Ascending aorta (tissue), 2 donors: ENCODE results near the gene AUH. TPM values are rescaled to one million over a fixed set of nuclear protein-coding genes. Genes with fewer than 3 reads are reported as not detected.

Experiments
- DNase-seq, 2 donors: peaks; one replicate each; pipeline ENCODE4 v3.0.0-alpha.2; 2019; ENCODE audit warnings: low spot score in 2 of 2
- H3K27ac ChIP-seq, 2 donors: fragments of 200-600 bp; sonication (generic); one replicate each; pipeline ENCODE4 v1.5.1; 2016 to 2017; ENCODE audit warnings: mild to moderate bottlenecking in 1 of 2
- H3K27me3 ChIP-seq: fragments of 200-600 bp; sonication (generic); one replicate; pipeline ENCODE4 v1.5.1; 2017
- H3K36me3 ChIP-seq, 2 donors: fragments of 200-600 bp; sonication (generic); one replicate each; pipeline ENCODE4 v1.5.1; 2016
- H3K4me1 ChIP-seq, 2 donors: fragments of 200-600 bp; sonication (generic); one replicate each; pipeline ENCODE4 v1.5.1; 2016 to 2017; ENCODE audit warnings: mild to moderate bottlenecking in 1 of 2
- H3K4me3 ChIP-seq, 2 donors: fragments of 200-600 bp; sonication (generic); one replicate each; pipeline ENCODE4 v1.5.1; 2016 to 2017; ENCODE audit warnings: mild to moderate bottlenecking in 1 of 2
- H3K9me3 ChIP-seq, 2 donors: fragments of 200-600 bp; sonication (generic); one replicate each; pipeline ENCODE4 v1.5.1; 2016
- intact Hi-C: fragments of 100-400 bp; cut with DNase I; formaldehyde crosslinking; loops from one replicate; pipeline ENCODE4 v1.15.1; 2023
- total RNA-seq: library from RNA; depleted of rRNA; stranded (reverse); fragments of >200 nt; gene quantifications from one replicate; pipeline ENCODE4 v1.1.0, GENCODE V29; 2016
- TF ChIP-seq, protein P1 (sequence below), 3 experiments: fragments of 200-600 bp in 2 of 3; fragments of 450-650 bp in 1 of 3; sonication (generic) in 2 of 3; IDR thresholded peaks; one replicate each; pipeline ENCODE4 v1.5.1; 2016 to 2019; ENCODE audit warnings: antibody characterized with exemption in 3 of 3, mild to moderate bottlenecking in 1 of 3, moderate library complexity in 1 of 3

Gene AUH
- total RNA-seq, 1 donor from 2014 or later, result 46.2 TPM

DNA sequence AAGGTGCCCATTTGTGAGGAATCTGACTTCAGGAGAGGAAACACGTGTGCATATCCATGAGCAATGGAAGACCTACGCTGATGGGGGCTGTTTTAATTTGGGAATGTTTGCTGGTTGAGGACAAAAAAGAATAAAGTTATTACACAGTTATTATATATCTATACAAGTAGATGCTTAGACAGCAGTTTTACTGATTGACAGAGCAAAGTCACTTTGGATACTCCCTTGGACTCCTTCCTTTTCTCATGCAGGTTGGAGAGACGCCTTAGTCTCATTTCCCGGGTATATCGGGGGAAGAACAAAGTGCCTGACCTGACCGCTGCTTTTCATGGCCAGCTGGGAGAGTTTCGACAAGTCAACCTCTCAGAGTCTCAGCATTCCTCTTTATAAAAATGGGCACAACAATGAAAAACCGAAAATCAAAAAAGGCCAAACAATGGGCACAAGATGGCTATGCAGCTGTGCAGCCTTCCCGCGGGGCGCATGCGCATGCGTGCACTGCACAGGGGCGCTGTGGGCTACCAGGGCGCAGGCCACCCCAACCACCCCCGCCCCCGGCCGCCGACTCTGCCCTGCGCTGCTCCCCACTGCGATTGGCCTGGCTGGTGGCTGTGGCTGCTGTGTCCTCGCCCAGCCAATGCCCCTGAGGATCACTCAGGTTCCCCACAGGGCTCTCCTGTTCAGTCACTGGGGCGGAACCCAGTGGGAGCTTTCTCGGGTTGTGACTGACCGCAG is 43.8 kb upstream of the AUH start:
- intact Hi-C loops, result no loop called here
- Histone ChIP-seq H3K4me3 (no peak overlapping the region), H3K36me3 (peaks cover 20 to 44% of the 10 kb centered on the region in 2 donors), H3K27ac (no peak overlapping the region), H3K9me3 (no peaks in the 10 kb centered on the region), H3K27me3 (no peaks in the 10 kb centered on the region), H3K4me1 (peaks cover 0 to under 1% of the 10 kb centered on the region in 2 donors)
- TF ChIP-seq, protein P1, sequence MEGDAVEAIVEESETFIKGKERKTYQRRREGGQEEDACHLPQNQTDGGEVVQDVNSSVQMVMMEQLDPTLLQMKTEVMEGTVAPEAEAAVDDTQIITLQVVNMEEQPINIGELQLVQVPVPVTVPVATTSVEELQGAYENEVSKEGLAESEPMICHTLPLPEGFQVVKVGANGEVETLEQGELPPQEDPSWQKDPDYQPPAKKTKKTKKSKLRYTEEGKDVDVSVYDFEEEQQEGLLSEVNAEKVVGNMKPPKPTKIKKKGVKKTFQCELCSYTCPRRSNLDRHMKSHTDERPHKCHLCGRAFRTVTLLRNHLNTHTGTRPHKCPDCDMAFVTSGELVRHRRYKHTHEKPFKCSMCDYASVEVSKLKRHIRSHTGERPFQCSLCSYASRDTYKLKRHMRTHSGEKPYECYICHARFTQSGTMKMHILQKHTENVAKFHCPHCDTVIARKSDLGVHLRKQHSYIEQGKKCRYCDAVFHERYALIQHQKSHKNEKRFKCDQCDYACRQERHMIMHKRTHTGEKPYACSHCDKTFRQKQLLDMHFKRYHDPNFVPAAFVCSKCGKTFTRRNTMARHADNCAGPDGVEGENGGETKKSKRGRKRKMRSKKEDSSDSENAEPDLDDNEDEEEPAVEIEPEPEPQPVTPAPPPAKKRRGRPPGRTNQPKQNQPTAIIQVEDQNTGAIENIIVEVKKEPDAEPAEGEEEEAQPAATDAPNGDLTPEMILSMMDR (IDR thresholded peaks at IDR 0.05), result no peak
- DNase-seq, result no peak

DNA sequence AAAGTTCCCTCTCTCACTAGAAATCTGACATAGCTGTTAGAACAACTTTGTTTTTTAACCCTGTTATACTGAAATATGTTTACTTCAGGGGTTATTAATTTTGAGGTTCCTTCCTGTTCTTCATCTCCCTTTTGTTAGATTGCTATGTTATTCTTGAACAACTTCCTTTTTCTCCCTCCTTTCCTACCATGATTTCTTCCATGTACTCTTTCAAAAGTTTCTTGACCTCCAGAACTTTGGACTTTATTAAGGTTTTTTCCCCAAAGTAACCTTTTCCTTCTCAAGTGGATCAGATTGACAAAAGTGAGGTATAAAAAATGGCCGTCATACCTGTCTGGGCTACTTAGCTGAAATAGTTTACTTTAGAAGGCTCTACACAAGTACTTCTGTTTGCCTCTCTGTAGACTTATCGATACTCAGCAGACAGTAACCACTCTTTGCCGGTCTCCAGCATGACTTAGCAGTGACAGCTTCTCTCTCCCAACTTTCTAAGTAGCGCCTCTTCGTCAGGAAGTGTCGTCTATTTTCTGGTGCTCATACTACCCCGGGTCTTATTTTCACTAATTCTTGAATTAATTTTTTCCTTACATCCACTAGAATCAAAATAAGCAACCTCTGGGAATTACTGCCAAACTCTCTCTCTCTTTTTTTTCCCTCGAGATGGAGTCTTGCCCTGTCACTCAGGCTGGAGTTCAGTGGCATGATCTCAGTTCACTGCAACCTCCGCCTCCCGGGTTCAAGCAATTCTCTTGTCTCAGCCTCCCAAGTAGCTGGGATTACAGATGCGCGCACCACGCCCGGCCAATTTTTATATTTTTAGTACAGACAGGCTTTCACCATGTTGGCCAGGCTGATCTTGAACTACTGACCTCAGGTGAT is 42.2 kb upstream of the AUH start:
- Histone ChIP-seq H3K4me1 (no peaks in the 10 kb centered on the region), H3K27me3 (no peaks in the 10 kb centered on the region), H3K27ac (no peak overlapping the region), H3K4me3 (no peak overlapping the region), H3K9me3 (no peaks in the 10 kb centered on the region), H3K36me3 (peaks cover 5 to 28% of the 10 kb centered on the region in 2 donors)
- DNase-seq, result no peak
- TF ChIP-seq, protein P1 (IDR thresholded peaks at IDR 0.05), result no peak
- intact Hi-C loops, result no loop called here

DNA sequence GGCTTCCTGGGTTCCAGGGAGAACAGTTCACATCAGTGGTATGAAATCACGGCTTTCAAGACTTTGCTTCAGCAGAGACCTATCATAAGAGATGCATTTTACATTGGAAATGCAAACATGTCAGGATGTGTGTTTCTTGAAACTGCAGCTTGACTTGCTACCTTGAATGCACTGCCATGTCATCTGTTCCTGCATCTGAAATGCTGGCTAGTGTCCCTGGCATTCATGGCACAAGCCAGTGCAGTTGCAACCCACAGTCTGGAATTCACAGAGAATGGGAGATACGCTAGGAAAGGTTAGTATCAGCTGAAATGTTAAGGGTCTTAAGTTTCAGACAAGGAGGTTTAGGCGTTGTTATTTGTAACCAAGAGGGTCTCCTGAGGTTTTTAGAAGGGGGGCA is 37.2 kb upstream of the AUH start:
- TF ChIP-seq, protein P1 (IDR thresholded peaks at IDR 0.05), result no peak
- Histone ChIP-seq H3K27me3 (no peaks in the 10 kb centered on the region), H3K27ac (no peak overlapping the region), H3K36me3 (no peaks in the 10 kb centered on the region), H3K4me1 (no peaks in the 10 kb centered on the region), H3K4me3 (no peak overlapping the region), H3K9me3 (no peaks in the 10 kb centered on the region)
- intact Hi-C loops, result no loop called here
- DNase-seq, result no peak

DNA sequence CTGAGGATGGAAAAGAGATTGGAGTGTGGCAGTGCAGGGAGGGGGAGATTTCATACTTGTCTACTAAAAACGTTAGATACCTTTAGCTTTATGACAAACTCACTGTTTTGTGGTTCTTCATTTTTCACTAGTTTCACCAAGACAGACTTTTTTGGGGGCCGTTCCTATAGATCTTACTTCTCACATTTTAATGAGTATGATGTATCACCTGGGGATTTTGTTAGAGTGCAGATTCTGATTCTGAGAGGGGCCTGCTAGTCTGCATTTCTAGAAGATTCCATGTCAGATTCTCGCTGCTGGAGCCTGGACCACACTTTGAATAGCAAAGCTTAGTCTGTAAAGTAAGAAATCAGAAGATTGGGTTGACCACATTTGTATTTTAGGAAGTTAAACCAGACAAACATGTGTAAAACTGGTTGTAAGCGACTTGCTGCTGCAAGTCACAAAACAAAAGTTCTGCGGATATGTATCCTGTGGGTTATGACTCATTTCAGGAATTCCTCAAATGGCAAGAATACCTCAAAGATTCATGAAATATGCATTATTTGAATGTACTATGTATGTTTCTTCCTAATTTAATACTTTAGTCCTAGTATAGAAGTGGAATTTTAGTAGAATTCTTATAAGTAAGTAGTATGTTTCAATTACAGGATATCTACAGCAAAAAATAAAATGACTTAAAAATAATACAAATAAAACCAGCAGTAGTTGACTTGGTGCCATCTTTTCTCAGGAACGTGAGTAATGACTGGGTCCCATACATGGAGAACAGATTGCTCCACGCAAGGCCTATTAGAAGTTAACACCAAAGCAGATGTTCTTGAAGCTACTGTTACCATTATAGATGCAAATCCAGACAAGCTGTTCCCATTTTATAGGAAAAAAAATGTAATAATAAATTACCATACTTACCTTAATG is 34.1 kb upstream of the AUH start:
- intact Hi-C loops, result no loop called here
- no peak overlapping the region for H3K4me3 ChIP-seq
- H3K9me3 ChIP-seq, result no peaks in the 10 kb centered on the region
- no peak for DNase-seq
- no peak overlapping the region for H3K27ac ChIP-seq
- H3K27me3 ChIP-seq, result no peaks in the 10 kb centered on the region
- TF ChIP-seq, protein P1 (IDR thresholded peaks at IDR 0.05), result no peak
- H3K4me1 ChIP-seq, result no peaks in the 10 kb centered on the region
- H3K36me3 ChIP-seq, result no peaks in the 10 kb centered on the region

DNA sequence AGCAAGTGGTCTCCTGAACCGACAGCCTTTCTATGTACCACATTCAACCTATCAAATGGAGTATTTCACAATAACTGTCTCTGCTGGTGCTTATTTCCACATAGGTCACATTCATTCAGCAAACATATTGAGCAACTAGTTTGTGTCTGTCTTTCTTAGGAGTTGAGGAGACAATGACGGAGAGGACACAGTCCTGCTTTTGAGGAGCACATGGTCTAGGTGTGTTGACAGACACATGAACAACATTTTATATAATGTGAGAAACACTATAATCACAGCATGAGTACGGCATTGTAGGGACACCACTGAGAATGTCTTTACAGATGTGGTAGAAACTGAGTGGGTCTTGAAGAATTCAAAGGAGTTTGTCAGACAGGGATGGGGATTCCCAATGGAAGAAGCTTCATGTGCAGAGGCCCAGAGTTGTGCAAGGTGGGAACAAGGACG is 33.4 kb upstream of the AUH start:
- H3K27ac ChIP-seq, result no peak overlapping the region
- no peak for DNase-seq
- no peaks in the 10 kb centered on the region for H3K4me1 ChIP-seq
- H3K36me3 ChIP-seq, result no peaks in the 10 kb centered on the region
- TF ChIP-seq, protein P1 (IDR thresholded peaks at IDR 0.05), result no peak
- intact Hi-C loops, result no loop called here
- H3K27me3 ChIP-seq, result no peaks in the 10 kb centered on the region
- no peaks in the 10 kb centered on the region for H3K9me3 ChIP-seq
- H3K4me3 ChIP-seq, result no peak overlapping the region
